HEK293T (cell line): Measurements from ENCODE around the gene HYCC1.
"Not testable (repeated sequence)": the region's sequence is repeated elsewhere in the genome, so short reads cannot be mapped to it uniquely, and the experiment has no call there.

Experiments
- CTCF ChIA-PET: fragments of 350-600 bp; formaldehyde crosslinking; extraction: SDS; loops from one replicate; lab custom pipeline; 2021; ENCODE audit warnings: antibody characterized with exemption, inconsistent platforms; lab: Yijun Ruan, JAX
- POLR2A ChIA-PET: fragments of 350-600 bp; formaldehyde crosslinking; extraction: SDS; loops from one replicate; lab custom pipeline; 2020; ENCODE audit warnings: antibody characterized with exemption, inconsistent platforms; lab: Yijun Ruan, JAX
- DNase-seq: peaks from one replicate; pipeline ENCODE4 v3.0.0; 2012; ENCODE audit warnings: mixed read lengths; ENCODE audit errors: extremely low spot score
- ARNT ChIP-seq: fragments of 450-650 bp; IDR thresholded peaks from 2 replicates; pipeline ENCODE4 v1.6.1; 2017; ENCODE audit warnings: mild to moderate bottlenecking
- BHLHE40 ChIP-seq: fragments of 450-650 bp; IDR thresholded peaks from 2 replicates; pipeline ENCODE4 v1.6.1; 2016; ENCODE audit warnings: mild to moderate bottlenecking, moderate library complexity, borderline replicate concordance
- CTBP1 ChIP-seq: fragments of 450-650 bp; IDR thresholded peaks from 2 replicates; pipeline ENCODE4 v1.6.1; 2016; ENCODE audit warnings: borderline replicate concordance
- ELF4 ChIP-seq: fragments of 450-650 bp; IDR thresholded peaks from 2 replicates; pipeline ENCODE4 v1.6.1; 2017; ENCODE audit warnings: antibody characterized with exemption
- FOXA1 ChIP-seq: fragments of 450-650 bp; IDR thresholded peaks from 2 replicates; pipeline ENCODE4 v1.6.1; 2016; ENCODE audit warnings: mild to moderate bottlenecking
- FOXK2 ChIP-seq: fragments of 450-650 bp; IDR thresholded peaks from 2 replicates; pipeline ENCODE4 v1.6.1; 2016; ENCODE audit warnings: mild to moderate bottlenecking
- FOXM1 ChIP-seq: fragments of 450-650 bp; IDR thresholded peaks from 2 replicates; pipeline ENCODE4 v1.6.1; 2017; ENCODE audit warnings: mild to moderate bottlenecking, borderline replicate concordance
- HDGF ChIP-seq: fragments of 450-650 bp; IDR thresholded peaks from 2 replicates; pipeline ENCODE4 v1.6.1; 2017; ENCODE audit warnings: antibody characterized with exemption, borderline replicate concordance
- L3MBTL2 ChIP-seq: fragments of 450-650 bp; conservative IDR thresholded peaks from 2 replicates; pipeline ENCODE4 v1.6.1; 2016; ENCODE audit warnings: mild to moderate bottlenecking
- LEF1 ChIP-seq: fragments of 450-650 bp; IDR thresholded peaks from 2 replicates; pipeline ENCODE4 v1.6.1; 2017; ENCODE audit warnings: mild to moderate bottlenecking, borderline replicate concordance
- NFRKB ChIP-seq: fragments of 450-650 bp; IDR thresholded peaks from 2 replicates; pipeline ENCODE4 v1.6.1; 2016; ENCODE audit warnings: mild to moderate bottlenecking, moderate library complexity
- PKNOX1 ChIP-seq: fragments of 450-650 bp; IDR thresholded peaks from 2 replicates; pipeline ENCODE4 v1.6.1; 2016
- SP1 ChIP-seq: fragments of 450-650 bp; IDR thresholded peaks from 2 replicates; pipeline ENCODE4 v1.6.1; 2017
- SUZ12 ChIP-seq: fragments of 450-650 bp; IDR thresholded peaks from 2 replicates; pipeline ENCODE4 v1.6.1; 2016; ENCODE audit warnings: mild to moderate bottlenecking
- TARDBP ChIP-seq: fragments of 450-650 bp; IDR thresholded peaks from 2 replicates; pipeline ENCODE4 v1.6.1; 2016
- ZNF384 ChIP-seq: fragments of 450-650 bp; IDR thresholded peaks from 2 replicates; pipeline ENCODE4 v1.6.1; 2016

HYCC1 gene

GRCh38 chr7:22979861-22980260 is 34.1 kb downstream of the HYCC1 start:
- ChIA-PET POLR2A (no interaction called here), CTCF (no interaction called here)
- TF ChIP-seq LEF1: no peak
- no peak for TF ChIP-seq HDGF
- no peak for TF ChIP-seq ARNT
- TF ChIP-seq ELF4: no peak
- no peak for TF ChIP-seq ZNF384
- no peak for DNase-seq

- no peak for TF ChIP-seq BHLHE40
- no peak for TF ChIP-seq FOXA1
- TF ChIP-seq ARNT: no peak
- TF ChIP-seq FOXK2: no peak
- no peak for TF ChIP-seq ZNF384
- no peak for TF ChIP-seq LEF1
- TF ChIP-seq CTBP1: no peak
- TF ChIP-seq FOXM1: no peak
- no peak for TF ChIP-seq ELF4
- TF ChIP-seq L3MBTL2: no peak
- TF ChIP-seq TARDBP: no peak
- TF ChIP-seq PKNOX1: no peak
- no peak for TF ChIP-seq SP1
- no peak for TF ChIP-seq SUZ12
- no peak for TF ChIP-seq NFRKB
- no peak for DNase-seq
- ChIA-PET POLR2A (no interaction called here), CTCF (interaction anchor here (1.4 kb wide), 1 partner anchor 27 kb away, joined by 4 read pairs; no protein-coding TSS in a partner anchor)
These were observed 34.7 kb downstream of the HYCC1 start for GRCh38 chr7:22979251-22979650.

- DNase-seq, CTCF ChIA-PET, POLR2A ChIA-PET: not testable (repeated sequence)
These were observed 39.3 kb downstream of the HYCC1 start for GRCh38 chr7:22974636-22975035.

- TF ChIP-seq SUZ12 (no peak), ARNT (no peak), TARDBP (no peak), L3MBTL2 (no peak), CTBP1 (no peak)
- POLR2A ChIA-PET: no interaction called here
- CTCF ChIA-PET: interaction anchor here (0.6 kb wide), 1 partner anchor 311 kb away, joined by 4 read pairs; no protein-coding TSS in a partner anchor
- no peak for DNase-seq
These were observed 41.7 kb downstream of the HYCC1 start for GRCh38 chr7:22972207-22972606.

- DNase-seq: no peak
- POLR2A ChIA-PET: no interaction called here
These were observed 44.9 kb downstream of the HYCC1 start for GRCh38 chr7:22969010-22969431.

More at GRCh38 chr7:22969010-22969431, 44.9 kb downstream of the HYCC1 start:
- CTCF ChIA-PET: no interaction called here
- TF ChIP-seq L3MBTL2 (no peak), CTBP1 (no peak), BHLHE40 (no peak), SUZ12 (no peak), PKNOX1 (no peak), TARDBP (no peak), FOXK2 (no peak), SP1 (no peak), FOXM1 (no peak), HDGF (no peak), ARNT (no peak), NFRKB (no peak), FOXA1 (no peak)
